WI38 (cell line): ENCODE data around the gene ACACA.

Experiments
- H3K4me3 ChIP-seq: 2 replicates; pipeline ENCODE4 v1.5.1; 2011; ENCODE audit warnings: low read depth, mild to moderate bottlenecking, control low read depth, low read length
- TF ChIP-seq, protein P1 (sequence below): IDR thresholded peaks from 2 replicates; pipeline ENCODE4 v1.5.1; 2012; ENCODE audit warnings: low read depth, mild to moderate bottlenecking, control low read depth, low read length

ACACA gene

GRCh38 chr17:37041932-37042331, 364.7 kb downstream of the ACACA start:
- H3K4me3 ChIP-seq, result no peak overlapping the region
- TF ChIP-seq, protein P1, sequence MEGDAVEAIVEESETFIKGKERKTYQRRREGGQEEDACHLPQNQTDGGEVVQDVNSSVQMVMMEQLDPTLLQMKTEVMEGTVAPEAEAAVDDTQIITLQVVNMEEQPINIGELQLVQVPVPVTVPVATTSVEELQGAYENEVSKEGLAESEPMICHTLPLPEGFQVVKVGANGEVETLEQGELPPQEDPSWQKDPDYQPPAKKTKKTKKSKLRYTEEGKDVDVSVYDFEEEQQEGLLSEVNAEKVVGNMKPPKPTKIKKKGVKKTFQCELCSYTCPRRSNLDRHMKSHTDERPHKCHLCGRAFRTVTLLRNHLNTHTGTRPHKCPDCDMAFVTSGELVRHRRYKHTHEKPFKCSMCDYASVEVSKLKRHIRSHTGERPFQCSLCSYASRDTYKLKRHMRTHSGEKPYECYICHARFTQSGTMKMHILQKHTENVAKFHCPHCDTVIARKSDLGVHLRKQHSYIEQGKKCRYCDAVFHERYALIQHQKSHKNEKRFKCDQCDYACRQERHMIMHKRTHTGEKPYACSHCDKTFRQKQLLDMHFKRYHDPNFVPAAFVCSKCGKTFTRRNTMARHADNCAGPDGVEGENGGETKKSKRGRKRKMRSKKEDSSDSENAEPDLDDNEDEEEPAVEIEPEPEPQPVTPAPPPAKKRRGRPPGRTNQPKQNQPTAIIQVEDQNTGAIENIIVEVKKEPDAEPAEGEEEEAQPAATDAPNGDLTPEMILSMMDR, result no peak

DNA sequence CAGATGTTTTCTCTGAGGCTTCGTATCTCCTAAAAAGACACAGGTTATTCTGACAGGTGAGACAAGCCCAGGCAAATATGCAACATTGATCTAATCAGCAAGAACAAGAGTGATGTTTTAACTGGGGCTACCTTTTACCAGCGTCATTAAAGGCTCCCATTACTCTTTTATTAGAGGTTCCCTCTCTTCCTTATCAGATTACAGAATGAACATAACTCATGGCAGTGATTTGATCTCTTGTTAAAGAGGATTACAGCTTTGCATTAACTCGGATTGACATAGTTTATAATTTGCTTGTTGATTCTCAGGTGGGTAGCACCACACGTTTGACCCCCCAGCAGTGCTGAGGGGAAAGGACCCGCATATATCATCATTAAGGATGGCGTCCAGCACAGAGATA, 367.4 kb downstream of the ACACA start:
- TF ChIP-seq, protein P1, result no peak
- H3K4me3 ChIP-seq, result no peak overlapping the region

GRCh38 chr17:37037590-37038155, 369.0 kb downstream of the ACACA start:
- TF ChIP-seq, protein P1, result no peak

More at GRCh38 chr17:37037590-37038155, 369.0 kb downstream of the ACACA start:
- no peak overlapping the region for H3K4me3 ChIP-seq
